ENCODE data around the gene SPPL2A.
"Not testable (repeated sequence)": the region's sequence is repeated elsewhere in the genome, so short reads cannot be mapped to it uniquely, and the experiment has no call there.

The SPPL2A gene

GRCh38 chr15:50767332-50767861 lies 1.9 kb upstream of the SPPL2A start:
- no peak for DNase-seq (ENCODE audit: low read depth)

GRCh38 chr15:50764461-50765194 lies 878 bp downstream of the SPPL2A start:
- peak; percentile 13 for DNase-seq (ENCODE audit: low read depth)

- DNase-seq (ENCODE audit: low read depth): no peak
Observed at GRCh38 chr15:50758712-50759205, 6.7 kb downstream of the SPPL2A start.

- no peak for DNase-seq (ENCODE audit: low read depth)
Observed at GRCh38 chr15:50753463-50753862, 12.0 kb downstream of the SPPL2A start.

- no peak for DNase-seq (ENCODE audit: low read depth)
Observed at GRCh38 chr15:50751394-50751793, 14.1 kb downstream of the SPPL2A start.

GRCh38 chr15:50750227-50750705 lies 15.2 kb downstream of the SPPL2A start:
- no peak for DNase-seq (ENCODE audit: low read depth)

- no peak for DNase-seq (ENCODE audit: low read depth)
Observed at GRCh38 chr15:50747523-50747922, 18.0 kb downstream of the SPPL2A start.

- no peak for DNase-seq (ENCODE audit: low read depth)
Observed at GRCh38 chr15:50744601-50745000, 20.9 kb downstream of the SPPL2A start.

- DNase-seq (ENCODE audit: low read depth): no peak
Observed at GRCh38 chr15:50740955-50741354, 24.6 kb downstream of the SPPL2A start.

GRCh38 chr15:50736823-50737222 lies 28.7 kb downstream of the SPPL2A start:
- DNase-seq (ENCODE audit: low read depth): no peak

GRCh38 chr15:50735156-50735555 lies 30.4 kb downstream of the SPPL2A start:
- DNase-seq (ENCODE audit: low read depth): no peak

- no peak for DNase-seq (ENCODE audit: low read depth)
Observed at GRCh38 chr15:50726315-50726714, 39.2 kb downstream of the SPPL2A start.

GRCh38 chr15:50718700-50719125 lies 46.8 kb downstream of the SPPL2A start:
- DNase-seq (ENCODE audit: low read depth): no peak

GRCh38 chr15:50712018-50712417 lies 53.5 kb downstream of the SPPL2A start:
- DNase-seq (ENCODE audit: low read depth): no peak

GRCh38 chr15:50710585-50710984 lies 54.9 kb downstream of the SPPL2A start:
- no peak for DNase-seq (ENCODE audit: low read depth)

- no peak for DNase-seq (ENCODE audit: low read depth)
Observed at GRCh38 chr15:50707878-50708427, 57.6 kb downstream of the SPPL2A start.

GRCh38 chr15:50702762-50703334 lies 62.7 kb downstream of the SPPL2A start:
- no peak for DNase-seq (ENCODE audit: low read depth)

- no peak for DNase-seq (ENCODE audit: low read depth)
Observed at GRCh38 chr15:50698101-50698500, 67.4 kb downstream of the SPPL2A start.

- no peak for DNase-seq (ENCODE audit: low read depth)
Observed at GRCh38 chr15:50697109-50697797, 68.3 kb downstream of the SPPL2A start.

- DNase-seq (ENCODE audit: low read depth): not testable (repeated sequence)
Observed at GRCh38 chr15:50694634-50695165, 70.8 kb downstream of the SPPL2A start.

- DNase-seq (ENCODE audit: low read depth): no peak
Observed at GRCh38 chr15:50687302-50687902, 78.1 kb downstream of the SPPL2A start.
